Esophagus squamous epithelium (tissue), 4 donors: Measurements from ENCODE around the gene RPL18.

ENCODE experiments used
- POLR2A ChIP-seq, 4 donors: fragments of 450-650 bp; IDR thresholded peaks; one replicate each; pipeline ENCODE4 v1.6.1; 2017; ENCODE audit warnings: antibody characterized with exemption in 4 of 4, mild to moderate bottlenecking in 4 of 4, moderate library complexity in 3 of 4
- TF ChIP-seq, protein P1 (sequence below), 6 experiments: fragments of 450-650 bp in 4 of 6; fragments of 200-600 bp in 2 of 6; sonication (generic) in 2 of 6; IDR thresholded peaks; one replicate each; pipeline ENCODE4 v1.5.1; 2016 to 2019; ENCODE audit warnings: antibody characterized with exemption in 6 of 6, mild to moderate bottlenecking in 4 of 6, moderate library complexity in 4 of 6

DNA sequence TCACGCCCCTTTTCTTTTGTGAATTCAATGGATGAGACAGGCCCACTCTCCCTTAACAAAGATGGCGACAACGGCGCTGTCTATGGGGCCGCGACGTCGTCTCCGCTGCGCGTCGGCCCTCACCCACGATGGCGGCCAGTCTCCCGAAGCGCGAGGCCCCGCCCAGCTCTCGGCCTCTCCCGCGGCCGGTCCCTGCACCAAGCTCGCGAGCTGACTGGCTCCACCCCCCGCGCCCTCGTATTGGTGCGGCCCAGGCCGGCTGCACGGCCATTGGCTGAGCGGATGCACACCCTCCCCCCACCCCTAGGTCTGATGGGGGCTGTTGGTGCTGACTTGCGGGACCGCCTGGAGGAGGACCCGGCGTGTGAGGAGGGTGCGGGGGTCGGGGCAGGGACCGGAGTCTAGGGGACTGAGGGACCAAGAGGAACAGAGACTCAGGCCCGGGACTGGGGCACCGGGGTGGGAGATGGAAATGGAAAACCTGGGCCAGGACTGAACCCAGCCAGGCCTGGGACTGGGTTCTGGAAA is 5.2 kb upstream of the RPL18 start:
- TF ChIP-seq POLR2A (IDR thresholded peaks at IDR 0.05): no peak
- TF ChIP-seq, protein P1, sequence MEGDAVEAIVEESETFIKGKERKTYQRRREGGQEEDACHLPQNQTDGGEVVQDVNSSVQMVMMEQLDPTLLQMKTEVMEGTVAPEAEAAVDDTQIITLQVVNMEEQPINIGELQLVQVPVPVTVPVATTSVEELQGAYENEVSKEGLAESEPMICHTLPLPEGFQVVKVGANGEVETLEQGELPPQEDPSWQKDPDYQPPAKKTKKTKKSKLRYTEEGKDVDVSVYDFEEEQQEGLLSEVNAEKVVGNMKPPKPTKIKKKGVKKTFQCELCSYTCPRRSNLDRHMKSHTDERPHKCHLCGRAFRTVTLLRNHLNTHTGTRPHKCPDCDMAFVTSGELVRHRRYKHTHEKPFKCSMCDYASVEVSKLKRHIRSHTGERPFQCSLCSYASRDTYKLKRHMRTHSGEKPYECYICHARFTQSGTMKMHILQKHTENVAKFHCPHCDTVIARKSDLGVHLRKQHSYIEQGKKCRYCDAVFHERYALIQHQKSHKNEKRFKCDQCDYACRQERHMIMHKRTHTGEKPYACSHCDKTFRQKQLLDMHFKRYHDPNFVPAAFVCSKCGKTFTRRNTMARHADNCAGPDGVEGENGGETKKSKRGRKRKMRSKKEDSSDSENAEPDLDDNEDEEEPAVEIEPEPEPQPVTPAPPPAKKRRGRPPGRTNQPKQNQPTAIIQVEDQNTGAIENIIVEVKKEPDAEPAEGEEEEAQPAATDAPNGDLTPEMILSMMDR (IDR thresholded peaks at IDR 0.05): peak in 1 of 6 experiments; percentile 20
